WERI-Rb-1 (cell line): Measurements from ENCODE around the gene PRDM12.

Source experiments
- DNase-seq: peaks from one replicate; pipeline ENCODE4 v3.0.0-alpha.2; 2020
- H3K27ac ChIP-seq: fragments of 250-450 bp; sonication (Bioruptor Pico); 2 replicates; pipeline ENCODE4 v1.5.1; 2020; ENCODE audit warnings: mild to moderate bottlenecking, moderate library complexity
- H3K27me3 ChIP-seq: fragments of 250-450 bp; sonication (Bioruptor Pico); 2 replicates; pipeline ENCODE4 v1.5.1; 2021; ENCODE audit warnings: mild to moderate bottlenecking, low read depth, moderate library complexity; ENCODE audit not compliant: insufficient read depth, severe bottlenecking
- H3K36me3 ChIP-seq: fragments of 250-450 bp; sonication (Bioruptor Pico); 2 replicates; pipeline ENCODE4 v1.5.1; 2020; ENCODE audit warnings: mild to moderate bottlenecking, moderate library complexity
- H3K4me3 ChIP-seq: 2 replicates; pipeline ENCODE4 v1.5.1; 2011; ENCODE audit warnings: low read depth, mild to moderate bottlenecking, control low read depth, low read length
- H3K9me3 ChIP-seq: fragments of 250-450 bp; sonication (Bioruptor Pico); 2 replicates; pipeline ENCODE4 v1.5.1; 2021; ENCODE audit warnings: mild to moderate bottlenecking, moderate library complexity; ENCODE audit not compliant: severe bottlenecking
- CTCF ChIP-seq: IDR thresholded peaks from 2 replicates; pipeline ENCODE4 v1.5.1; 2011; ENCODE audit warnings: low read depth, mild to moderate bottlenecking, control low read depth, inconsistent platforms, low read length

PRDM12 gene

GRCh38 chr9:130627051-130627450 is 37.3 kb upstream of the PRDM12 start:
- Histone ChIP-seq H3K4me3 (no peak overlapping the region), H3K36me3 (peaks cover 96% of the 10 kb centered on the region), H3K9me3 (no peaks in the 10 kb centered on the region), H3K27ac (no peak overlapping the region), H3K27me3 (no peaks in the 10 kb centered on the region)
- DNase-seq = no peak
- no peak for TF ChIP-seq CTCF

GRCh38 chr9:130627896-130628792 is 36.2 kb upstream of the PRDM12 start:
- TF ChIP-seq CTCF = no peak
- Histone ChIP-seq H3K9me3 (no peaks in the 10 kb centered on the region), H3K27me3 (no peaks in the 10 kb centered on the region), H3K36me3 (peaks cover 100% of the 10 kb centered on the region), H3K4me3 (no peak overlapping the region), H3K27ac (no peak overlapping the region)
- no peak for DNase-seq

GRCh38 chr9:130629443-130630070 is 34.8 kb upstream of the PRDM12 start:
- Histone ChIP-seq H3K27me3 (no peaks in the 10 kb centered on the region), H3K36me3 (peaks cover 100% of the 10 kb centered on the region), H3K27ac (no peak overlapping the region), H3K4me3 (no peak overlapping the region), H3K9me3 (no peaks in the 10 kb centered on the region)
- no peak for DNase-seq
- TF ChIP-seq CTCF = no peak

- H3K27me3 ChIP-seq = no peaks in the 10 kb centered on the region
- H3K4me3 ChIP-seq = no peak overlapping the region
- DNase-seq = no peak
- no peaks in the 10 kb centered on the region for H3K9me3 ChIP-seq
- H3K36me3 ChIP-seq = peaks cover 100% of the 10 kb centered on the region
- no peak for TF ChIP-seq CTCF
- H3K27ac ChIP-seq = no peak overlapping the region
These were observed 34.3 kb upstream of the PRDM12 start for GRCh38 chr9:130630071-130630450.

- no peak for TF ChIP-seq CTCF
- Histone ChIP-seq H3K36me3 (peaks cover 97% of the 10 kb centered on the region), H3K4me3 (no peak overlapping the region), H3K27ac (no peak overlapping the region), H3K9me3 (no peaks in the 10 kb centered on the region), H3K27me3 (no peaks in the 10 kb centered on the region)
- DNase-seq = no peak
These were observed 33.7 kb upstream of the PRDM12 start for GRCh38 chr9:130630506-130631330.
